ENCODE data around the gene MYOM1. TPM values are rescaled to one million over a fixed set of nuclear protein-coding genes. Genes with fewer than 3 reads are reported as not detected.

Gene MYOM1
- total and polyA plus RNA-seq, 2 donors (not counting 3 experiments of a cell fraction or from before 2014, with no cell fraction given) = 0.08 TPM; not detected in 1

DNA sequence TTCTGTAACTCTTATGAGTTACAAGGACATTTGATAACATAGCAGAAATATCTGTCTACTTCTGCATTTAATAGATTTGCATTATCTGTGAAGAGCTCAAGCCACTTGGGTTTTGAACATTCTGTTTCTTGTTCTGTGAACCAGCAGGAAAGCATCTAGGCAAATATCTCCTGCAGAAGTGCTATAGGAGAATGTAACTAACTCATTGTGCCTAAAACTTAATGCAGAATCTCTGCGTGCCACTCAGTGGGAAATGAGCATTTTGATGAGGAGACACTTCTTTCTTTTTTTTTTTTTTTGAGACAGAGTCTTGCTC lies 63.5 kb downstream of the MYOM1 start:
- H3K27me3 ChIP-seq (ENCODE audit: control insufficient read depth in 2 of 2, insufficient read depth in 2 of 2, low read length in 2 of 2) = no peaks in the 10 kb centered on the region
- no peak overlapping the region for H2AFZ ChIP-seq (ENCODE audit: low read depth, low read length)
- intact Hi-C loops (cut with micrococcal nuclease) = no loop called here
- CTCF ChIA-PET = interaction anchor here (0.7 kb wide), 1 partner anchor 27 kb away, joined by 3 read pairs; no protein-coding TSS in a partner anchor
- H3K4me3 ChIP-seq (replicated peaks in 1 of 3; ENCODE audit: insufficient read depth in 1 of 3, low read depth in 1 of 3, low read length in 3 of 3) = no peak overlapping the region
- H3K4me2 ChIP-seq (ENCODE audit: insufficient read depth, low read length) = no peak overlapping the region
- no peak overlapping the region for H3K9ac ChIP-seq (replicated peaks; ENCODE audit: extremely low read depth, insufficient read depth, low read length)
- peaks cover 12% of the 10 kb centered on the region for H3K4me1 ChIP-seq (ENCODE audit: control insufficient read depth, extremely low read depth, insufficient read depth, low read length)
- no peak overlapping the region for H3K27ac ChIP-seq (ENCODE audit: insufficient read depth, low read depth, low read length)
- no peaks in the 10 kb centered on the region for H3K9me3 ChIP-seq (replicated peaks; ENCODE audit: control insufficient read depth, insufficient read depth, low read length)
- POLR2A ChIA-PET = no interaction called here
- TF ChIP-seq GATA2 (IDR thresholded peaks at IDR 0.05; ENCODE audit: insufficient read depth, insufficient read length, low read depth, low read length) (no peak), POLR2A (IDR thresholded peaks at IDR 0.05; ENCODE audit: low read depth, low read length) (no peak), EZH2 (IDR thresholded peaks at IDR 0.05; ENCODE audit: borderline replicate concordance, low read depth, low read length, severe bottlenecking) (no peak)
- TF ChIP-seq, protein P1, sequence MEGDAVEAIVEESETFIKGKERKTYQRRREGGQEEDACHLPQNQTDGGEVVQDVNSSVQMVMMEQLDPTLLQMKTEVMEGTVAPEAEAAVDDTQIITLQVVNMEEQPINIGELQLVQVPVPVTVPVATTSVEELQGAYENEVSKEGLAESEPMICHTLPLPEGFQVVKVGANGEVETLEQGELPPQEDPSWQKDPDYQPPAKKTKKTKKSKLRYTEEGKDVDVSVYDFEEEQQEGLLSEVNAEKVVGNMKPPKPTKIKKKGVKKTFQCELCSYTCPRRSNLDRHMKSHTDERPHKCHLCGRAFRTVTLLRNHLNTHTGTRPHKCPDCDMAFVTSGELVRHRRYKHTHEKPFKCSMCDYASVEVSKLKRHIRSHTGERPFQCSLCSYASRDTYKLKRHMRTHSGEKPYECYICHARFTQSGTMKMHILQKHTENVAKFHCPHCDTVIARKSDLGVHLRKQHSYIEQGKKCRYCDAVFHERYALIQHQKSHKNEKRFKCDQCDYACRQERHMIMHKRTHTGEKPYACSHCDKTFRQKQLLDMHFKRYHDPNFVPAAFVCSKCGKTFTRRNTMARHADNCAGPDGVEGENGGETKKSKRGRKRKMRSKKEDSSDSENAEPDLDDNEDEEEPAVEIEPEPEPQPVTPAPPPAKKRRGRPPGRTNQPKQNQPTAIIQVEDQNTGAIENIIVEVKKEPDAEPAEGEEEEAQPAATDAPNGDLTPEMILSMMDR (IDR thresholded peaks at IDR 0.05; ENCODE audit: extremely low read depth in 1 of 2, insufficient read depth in 1 of 2, low read depth in 1 of 2, low read length in 2 of 2) = no peak
- no TSS peak for BruUV-seq (replicated peaks)
- no peaks in the 10 kb centered on the region for H4K20me1 ChIP-seq (replicated peaks; ENCODE audit: control insufficient read depth, extremely low read depth, insufficient read depth, low read length)
- no peaks in the 10 kb centered on the region for H3K9me1 ChIP-seq (replicated peaks; ENCODE audit: control insufficient read depth, extremely low read depth, insufficient read depth, low read length)
- DNase-seq (ENCODE audit: low read depth, low spot score) = no peak
- H3K36me3 ChIP-seq (ENCODE audit: control insufficient read depth in 2 of 2, extremely low read depth in 1 of 2, insufficient read depth in 2 of 2, low read length in 2 of 2) = no peaks in the 10 kb centered on the region
- dilution Hi-C loops (cut with MboI; ENCODE audit: extremely low pct_ligation_motif_present, low sequenced_read_pairs) = no loop called here
- no peak for FAIRE-seq
- H3K79me2 ChIP-seq (ENCODE audit: control insufficient read depth, insufficient read depth, low read length) = no peaks in the 10 kb centered on the region

DNA sequence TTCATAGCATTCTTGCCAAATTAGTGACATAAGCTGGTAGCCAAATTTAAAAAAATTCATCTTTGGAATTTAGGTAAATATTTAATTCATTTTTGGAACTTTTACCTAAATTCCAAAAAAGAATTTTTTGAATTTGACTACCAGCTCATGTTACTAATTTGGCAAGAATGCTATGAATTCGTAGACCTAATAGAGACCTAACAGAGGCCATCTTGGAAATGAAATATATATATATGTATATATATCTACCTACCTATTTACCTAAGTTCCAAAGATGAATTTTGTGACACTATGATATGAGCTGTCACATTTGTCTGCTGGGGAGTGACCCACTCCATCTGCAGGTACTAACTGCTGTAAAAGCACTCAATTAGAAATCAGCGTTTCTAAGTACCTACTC lies 65.6 kb downstream of the MYOM1 start:
- Histone ChIP-seq H3K9me3 (replicated peaks; ENCODE audit: control insufficient read depth, insufficient read depth, low read length) (no peaks in the 10 kb centered on the region), H2AFZ (ENCODE audit: low read depth, low read length) (no peak overlapping the region), H3K27me3 (ENCODE audit: control insufficient read depth in 2 of 2, insufficient read depth in 2 of 2, low read length in 2 of 2) (no peaks in the 10 kb centered on the region), H3K4me1 (ENCODE audit: control insufficient read depth, extremely low read depth, insufficient read depth, low read length) (peaks cover 12% of the 10 kb centered on the region), H4K20me1 (replicated peaks; ENCODE audit: control insufficient read depth, extremely low read depth, insufficient read depth, low read length) (no peaks in the 10 kb centered on the region), H3K27ac (ENCODE audit: insufficient read depth, low read depth, low read length) (no peak overlapping the region), H3K4me3 (replicated peaks in 1 of 3; ENCODE audit: insufficient read depth in 1 of 3, low read depth in 1 of 3, low read length in 3 of 3) (no peak overlapping the region), H3K36me3 (ENCODE audit: control insufficient read depth in 2 of 2, extremely low read depth in 1 of 2, insufficient read depth in 2 of 2, low read length in 2 of 2) (no peaks in the 10 kb centered on the region), H3K9ac (replicated peaks; ENCODE audit: extremely low read depth, insufficient read depth, low read length) (no peak overlapping the region), H3K9me1 (replicated peaks; ENCODE audit: control insufficient read depth, extremely low read depth, insufficient read depth, low read length) (no peaks in the 10 kb centered on the region), H3K79me2 (ENCODE audit: control insufficient read depth, insufficient read depth, low read length) (no peaks in the 10 kb centered on the region), H3K4me2 (ENCODE audit: insufficient read depth, low read length) (no peak overlapping the region)
- BruUV-seq (replicated peaks) = no TSS peak
- ChIA-PET CTCF (no interaction called here), POLR2A (no interaction called here)
- intact Hi-C loops (cut with micrococcal nuclease) = loop anchor here (5.0 kb wide), 1 partner anchor 172 kb away; no protein-coding TSS in a partner anchor
- no peak for DNase-seq (ENCODE audit: low read depth, low spot score)
- no peak for FAIRE-seq
- dilution Hi-C loops (cut with MboI; ENCODE audit: extremely low pct_ligation_motif_present, low sequenced_read_pairs) = no loop called here
- TF ChIP-seq POLR2AphosphoS5 (IDR thresholded peaks at IDR 0.05; ENCODE audit: insufficient read depth, low read depth, low read length) (no peak), MYC (IDR thresholded peaks at IDR 0.05; ENCODE audit: low read depth, low read length) (no peak), GATA2 (IDR thresholded peaks at IDR 0.05; ENCODE audit: insufficient read depth, insufficient read length, low read depth, low read length) (no peak), JUN (IDR thresholded peaks at IDR 0.05; ENCODE audit: borderline replicate concordance, insufficient read depth, insufficient read length, low read depth) (no peak), FOS (IDR thresholded peaks at IDR 0.05; ENCODE audit: borderline replicate concordance, insufficient read depth, low read length) (no peak), POLR2A (IDR thresholded peaks at IDR 0.05; ENCODE audit: low read depth, low read length) (no peak), EZH2 (IDR thresholded peaks at IDR 0.05; ENCODE audit: borderline replicate concordance, low read depth, low read length, severe bottlenecking) (no peak)
- TF ChIP-seq, protein P2, sequence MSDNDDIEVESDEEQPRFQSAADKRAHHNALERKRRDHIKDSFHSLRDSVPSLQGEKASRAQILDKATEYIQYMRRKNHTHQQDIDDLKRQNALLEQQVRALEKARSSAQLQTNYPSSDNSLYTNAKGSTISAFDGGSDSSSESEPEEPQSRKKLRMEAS (IDR thresholded peaks at IDR 0.05; ENCODE audit: insufficient read depth, insufficient read length) = no peak
- TF ChIP-seq, protein P1 (IDR thresholded peaks at IDR 0.05; ENCODE audit: extremely low read depth in 1 of 2, insufficient read depth in 1 of 2, low read depth in 1 of 2, low read length in 2 of 2) = no peak
